Measurements from ENCODE around the gene DDAH2. TPM values are rescaled to one million over a fixed set of nuclear protein-coding genes. Genes with fewer than 3 reads are reported as not detected.

The DDAH2 gene
- total RNA-seq, 1 donor from 2014 or later = 145 TPM

DNA sequence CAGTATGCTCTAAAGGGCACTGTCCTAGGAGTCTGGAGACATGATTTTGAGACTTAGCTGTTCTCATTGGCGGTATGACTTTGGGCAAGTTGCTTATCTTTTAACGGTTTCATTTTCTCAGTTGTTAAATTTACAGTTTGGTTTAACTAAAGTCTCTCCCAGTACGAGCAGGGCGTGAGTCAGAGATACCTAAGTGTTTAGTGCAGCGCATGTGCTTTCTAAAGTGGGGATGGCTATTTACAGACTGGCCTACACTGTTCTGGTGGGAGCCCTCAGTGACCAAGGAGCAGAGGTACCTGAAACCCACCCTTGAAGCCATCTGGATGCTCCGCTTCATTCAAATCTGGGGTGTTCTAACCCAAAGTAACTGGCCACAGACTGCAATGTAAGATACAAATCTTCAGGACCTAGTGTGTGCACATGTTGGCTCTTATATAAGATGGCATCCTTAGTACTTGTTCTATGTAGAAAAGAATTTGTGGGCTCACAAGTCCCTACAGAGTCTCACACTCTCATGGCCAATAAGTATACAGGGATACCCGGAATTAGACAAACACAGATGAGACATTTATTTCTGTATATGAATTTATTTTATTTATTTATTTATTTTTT, 21.4 kb upstream of the DDAH2 start:
- Mint-ChIP-seq H3K27me3 (ENCODE audit: unreplicated experiment) (peaks cover 2% of the 10 kb centered on the region), H3K4me1 (ENCODE audit: unreplicated experiment) (no peaks in the 10 kb centered on the region), H3K9me3 (ENCODE audit: unreplicated experiment) (no peaks in the 10 kb centered on the region), H3K4me3 (ENCODE audit: unreplicated experiment) (no peak overlapping the region), H3K27ac (ENCODE audit: unreplicated experiment) (no peak overlapping the region), H3K36me3 (ENCODE audit: low read depth, unreplicated experiment) (peaks cover under 1% of the 10 kb centered on the region)
- TF ChIP-seq, protein P1, sequence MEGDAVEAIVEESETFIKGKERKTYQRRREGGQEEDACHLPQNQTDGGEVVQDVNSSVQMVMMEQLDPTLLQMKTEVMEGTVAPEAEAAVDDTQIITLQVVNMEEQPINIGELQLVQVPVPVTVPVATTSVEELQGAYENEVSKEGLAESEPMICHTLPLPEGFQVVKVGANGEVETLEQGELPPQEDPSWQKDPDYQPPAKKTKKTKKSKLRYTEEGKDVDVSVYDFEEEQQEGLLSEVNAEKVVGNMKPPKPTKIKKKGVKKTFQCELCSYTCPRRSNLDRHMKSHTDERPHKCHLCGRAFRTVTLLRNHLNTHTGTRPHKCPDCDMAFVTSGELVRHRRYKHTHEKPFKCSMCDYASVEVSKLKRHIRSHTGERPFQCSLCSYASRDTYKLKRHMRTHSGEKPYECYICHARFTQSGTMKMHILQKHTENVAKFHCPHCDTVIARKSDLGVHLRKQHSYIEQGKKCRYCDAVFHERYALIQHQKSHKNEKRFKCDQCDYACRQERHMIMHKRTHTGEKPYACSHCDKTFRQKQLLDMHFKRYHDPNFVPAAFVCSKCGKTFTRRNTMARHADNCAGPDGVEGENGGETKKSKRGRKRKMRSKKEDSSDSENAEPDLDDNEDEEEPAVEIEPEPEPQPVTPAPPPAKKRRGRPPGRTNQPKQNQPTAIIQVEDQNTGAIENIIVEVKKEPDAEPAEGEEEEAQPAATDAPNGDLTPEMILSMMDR (IDR thresholded peaks at IDR 0.05; ENCODE audit: unreplicated experiment) = no peak
- no peak for DNase-seq (ENCODE audit: low spot score)

DNA sequence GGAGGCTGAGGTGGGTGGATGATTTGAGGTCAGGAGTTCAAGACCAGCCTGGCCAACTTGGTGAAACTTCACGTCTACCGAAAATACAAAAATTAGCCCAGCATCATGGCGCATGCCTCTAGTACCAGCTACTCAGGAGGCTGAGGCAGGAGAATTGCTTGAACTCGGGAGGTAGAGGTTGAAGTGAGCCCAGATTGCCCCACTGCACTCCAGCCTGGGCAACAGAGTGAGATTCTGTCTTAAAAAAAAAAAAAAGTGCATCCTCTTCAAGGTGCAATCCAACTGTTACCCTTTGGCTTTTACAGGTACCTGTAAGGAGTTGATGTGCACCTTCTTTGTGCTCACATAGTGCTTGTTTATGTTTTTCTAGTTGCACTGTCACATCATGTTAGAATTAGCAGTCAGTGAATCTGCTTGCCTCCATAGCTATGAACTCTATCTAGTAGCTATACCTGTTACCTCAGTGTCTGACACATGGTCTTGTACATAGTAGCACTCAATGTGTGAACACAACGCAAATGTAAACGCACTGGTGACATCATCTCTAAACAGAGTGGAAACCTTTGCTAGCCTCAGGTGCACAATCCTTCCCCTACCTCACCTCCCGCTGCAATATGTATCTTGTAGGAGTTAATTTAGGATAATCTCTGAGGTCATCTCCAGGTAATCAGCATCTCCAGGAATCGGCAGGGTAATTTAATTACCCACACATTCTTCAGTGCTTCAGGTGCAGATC, 20.4 kb upstream of the DDAH2 start:
- no peak for DNase-seq (ENCODE audit: low spot score)
- no peaks in the 10 kb centered on the region for H3K9me3 Mint-ChIP-seq (ENCODE audit: unreplicated experiment)
- H3K36me3 Mint-ChIP-seq (ENCODE audit: low read depth, unreplicated experiment) = peaks cover 5% of the 10 kb centered on the region
- no peak overlapping the region for H3K4me3 Mint-ChIP-seq (ENCODE audit: unreplicated experiment)
- TF ChIP-seq, protein P1 (IDR thresholded peaks at IDR 0.05; ENCODE audit: unreplicated experiment) = no peak
- no peak overlapping the region for H3K27ac Mint-ChIP-seq (ENCODE audit: unreplicated experiment)
- peaks cover 9% of the 10 kb centered on the region for H3K4me1 Mint-ChIP-seq (ENCODE audit: unreplicated experiment)
- H3K27me3 Mint-ChIP-seq (ENCODE audit: unreplicated experiment) = peaks cover 2% of the 10 kb centered on the region

DNA sequence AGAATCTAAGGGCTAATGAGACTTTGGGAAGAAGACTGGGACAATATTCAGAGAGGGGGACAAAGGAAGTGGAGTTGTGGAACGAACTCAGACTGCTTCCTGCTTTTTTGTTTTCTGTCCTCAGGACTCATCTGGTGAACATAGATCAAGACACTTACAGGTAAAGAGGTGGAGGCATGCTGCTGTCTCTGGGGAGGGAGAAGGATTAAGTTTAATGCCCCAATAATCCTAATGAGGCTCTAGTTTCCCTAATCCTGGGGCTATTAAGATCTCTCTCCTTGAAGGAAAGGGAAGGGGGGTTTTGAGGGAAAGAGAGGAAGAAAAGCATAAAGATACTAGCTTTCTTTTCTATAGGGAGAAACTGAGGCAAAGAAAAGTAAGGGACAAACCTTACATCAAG, 15.3 kb upstream of the DDAH2 start:
- H3K36me3 Mint-ChIP-seq (ENCODE audit: low read depth, unreplicated experiment) = peaks cover 5% of the 10 kb centered on the region
- DNase-seq (ENCODE audit: low spot score) = no peak
- peaks cover 19% of the 10 kb centered on the region for H3K4me1 Mint-ChIP-seq (ENCODE audit: unreplicated experiment)
- peak overlapping the region; percentile 6 for H3K4me3 Mint-ChIP-seq (ENCODE audit: unreplicated experiment)
- TF ChIP-seq, protein P1 (IDR thresholded peaks at IDR 0.05; ENCODE audit: unreplicated experiment) = no peak
- H3K9me3 Mint-ChIP-seq (ENCODE audit: unreplicated experiment) = no peaks in the 10 kb centered on the region
- H3K27ac Mint-ChIP-seq (ENCODE audit: unreplicated experiment) = peak overlapping the region; percentile 87
- H3K27me3 Mint-ChIP-seq (ENCODE audit: unreplicated experiment) = peaks cover 2% of the 10 kb centered on the region

DNA sequence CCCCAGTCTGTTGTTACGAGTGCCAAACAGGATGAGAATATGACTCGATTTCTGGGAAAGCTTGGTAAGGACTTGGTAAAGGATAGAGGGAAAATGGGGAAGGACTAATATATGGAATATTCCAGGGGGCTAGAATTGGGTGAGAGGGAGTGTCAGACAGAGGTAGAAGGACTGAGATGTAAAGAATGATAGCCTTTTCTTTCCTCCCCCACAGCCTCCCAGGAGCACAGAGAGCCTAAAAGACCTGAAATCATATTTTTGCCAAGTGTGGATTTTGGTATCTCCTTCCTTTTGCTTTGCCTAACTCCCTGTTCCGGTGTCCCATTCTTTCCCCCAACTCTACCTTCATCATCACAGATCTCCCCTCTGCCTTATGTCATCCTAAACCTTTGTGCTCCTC, 13.8 kb upstream of the DDAH2 start:
- H3K4me3 Mint-ChIP-seq (ENCODE audit: unreplicated experiment) = no peak overlapping the region
- no peak for DNase-seq (ENCODE audit: low spot score)
- peaks cover 34% of the 10 kb centered on the region for H3K4me1 Mint-ChIP-seq (ENCODE audit: unreplicated experiment)
- no peaks in the 10 kb centered on the region for H3K9me3 Mint-ChIP-seq (ENCODE audit: unreplicated experiment)
- peaks cover 5% of the 10 kb centered on the region for H3K27me3 Mint-ChIP-seq (ENCODE audit: unreplicated experiment)
- H3K27ac Mint-ChIP-seq (ENCODE audit: unreplicated experiment) = no peak overlapping the region
- H3K36me3 Mint-ChIP-seq (ENCODE audit: low read depth, unreplicated experiment) = peaks cover 5% of the 10 kb centered on the region
- TF ChIP-seq, protein P1 (IDR thresholded peaks at IDR 0.05; ENCODE audit: unreplicated experiment) = no peak

DNA sequence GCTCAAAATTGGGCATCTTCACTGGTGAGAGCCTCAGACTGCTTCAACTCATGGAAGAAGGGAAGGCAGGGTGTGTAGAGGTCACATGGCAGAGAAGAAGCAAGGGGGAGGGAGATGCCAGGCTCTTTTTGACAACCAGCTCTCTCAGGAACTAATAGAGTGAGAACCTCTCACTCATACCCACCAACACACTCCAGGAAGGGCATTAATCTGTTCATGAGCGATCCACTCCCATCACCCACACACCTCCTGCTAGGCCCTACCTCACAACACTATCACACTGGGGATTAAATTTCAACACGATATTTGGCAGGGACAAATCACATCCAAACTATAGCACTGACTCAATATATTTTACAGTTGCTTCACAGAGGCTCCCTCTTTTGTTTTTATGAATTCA, 12.7 kb upstream of the DDAH2 start:
- peaks cover 9% of the 10 kb centered on the region for H3K27me3 Mint-ChIP-seq (ENCODE audit: unreplicated experiment)

More for the DNA sequence above, 12.7 kb upstream of the DDAH2 start:
- Mint-ChIP-seq H3K27ac (ENCODE audit: unreplicated experiment) (peak overlapping the region; percentile 26), H3K4me3 (ENCODE audit: unreplicated experiment) (no peak overlapping the region), H3K36me3 (ENCODE audit: low read depth, unreplicated experiment) (peaks cover 5% of the 10 kb centered on the region), H3K9me3 (ENCODE audit: unreplicated experiment) (no peaks in the 10 kb centered on the region), H3K4me1 (ENCODE audit: unreplicated experiment) (peaks cover 41% of the 10 kb centered on the region)
- TF ChIP-seq, protein P1 (IDR thresholded peaks at IDR 0.05; ENCODE audit: unreplicated experiment) = no peak
- no peak for DNase-seq (ENCODE audit: low spot score)
